ENCODE results near the gene LCOR.
"Not testable (repeated sequence)": the region's sequence is repeated elsewhere in the genome, so short reads cannot be mapped to it uniquely, and the experiment has no call there.

The LCOR gene

DNA sequence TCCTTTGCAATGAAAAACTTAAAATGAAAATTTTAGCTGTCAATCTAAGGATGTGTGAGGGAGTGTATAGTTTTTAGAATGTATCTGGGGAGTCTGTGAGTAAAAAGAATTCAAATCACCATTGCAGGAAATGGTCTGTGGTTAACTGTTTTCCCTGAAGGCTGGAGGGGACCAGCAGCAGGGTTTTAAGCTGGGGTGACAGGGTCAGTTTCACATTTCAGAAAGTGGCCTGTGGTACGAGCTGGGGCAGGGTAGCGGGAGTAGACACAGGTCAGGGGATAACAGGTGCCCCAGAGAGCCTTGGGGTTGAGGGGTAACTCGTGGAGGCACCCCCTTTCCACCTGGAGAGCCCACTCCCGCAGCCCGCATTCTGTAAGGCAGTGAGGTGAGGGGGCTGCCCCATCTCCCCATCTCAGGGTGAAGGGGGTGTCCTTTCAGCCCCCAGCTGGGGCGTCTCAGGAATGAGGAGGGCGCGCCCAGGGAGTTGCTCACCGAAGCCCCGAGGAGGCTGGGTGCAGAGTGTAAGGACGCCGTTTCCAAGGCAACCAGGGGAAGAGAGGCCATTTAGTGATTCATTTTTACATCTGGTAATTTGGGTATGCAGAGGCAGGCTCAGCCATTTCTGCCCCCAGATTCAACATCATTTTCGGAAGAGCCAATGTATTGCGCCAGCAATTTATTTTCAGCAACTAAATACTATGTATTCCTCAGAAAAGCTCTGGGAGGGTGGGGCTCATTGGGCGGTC is 184.8 kb downstream of the LCOR start:
- DNase-seq: no peak

DNA sequence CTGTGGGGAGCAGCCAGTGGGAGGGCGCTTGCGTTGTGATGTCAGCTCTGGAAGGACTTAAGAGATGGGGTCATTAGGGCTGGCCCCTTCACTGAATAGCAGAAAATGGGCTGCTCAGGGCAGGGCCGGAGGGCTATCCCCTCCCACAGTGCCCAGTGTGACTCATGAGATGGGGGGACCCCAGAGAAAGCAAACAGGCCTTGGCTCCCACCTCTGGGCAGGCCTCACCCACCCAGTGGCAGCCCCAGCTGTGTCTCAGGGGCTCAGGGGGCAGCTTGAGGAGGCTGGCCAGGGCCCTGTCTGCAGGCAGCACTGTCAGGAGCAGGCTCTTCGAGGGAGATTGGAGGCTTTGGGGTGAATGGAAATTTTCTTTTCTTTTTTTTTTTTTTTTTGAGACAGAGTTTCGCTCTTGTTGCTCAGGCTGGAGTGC is 185.4 kb downstream of the LCOR start:
- DNase-seq: no peak

DNA sequence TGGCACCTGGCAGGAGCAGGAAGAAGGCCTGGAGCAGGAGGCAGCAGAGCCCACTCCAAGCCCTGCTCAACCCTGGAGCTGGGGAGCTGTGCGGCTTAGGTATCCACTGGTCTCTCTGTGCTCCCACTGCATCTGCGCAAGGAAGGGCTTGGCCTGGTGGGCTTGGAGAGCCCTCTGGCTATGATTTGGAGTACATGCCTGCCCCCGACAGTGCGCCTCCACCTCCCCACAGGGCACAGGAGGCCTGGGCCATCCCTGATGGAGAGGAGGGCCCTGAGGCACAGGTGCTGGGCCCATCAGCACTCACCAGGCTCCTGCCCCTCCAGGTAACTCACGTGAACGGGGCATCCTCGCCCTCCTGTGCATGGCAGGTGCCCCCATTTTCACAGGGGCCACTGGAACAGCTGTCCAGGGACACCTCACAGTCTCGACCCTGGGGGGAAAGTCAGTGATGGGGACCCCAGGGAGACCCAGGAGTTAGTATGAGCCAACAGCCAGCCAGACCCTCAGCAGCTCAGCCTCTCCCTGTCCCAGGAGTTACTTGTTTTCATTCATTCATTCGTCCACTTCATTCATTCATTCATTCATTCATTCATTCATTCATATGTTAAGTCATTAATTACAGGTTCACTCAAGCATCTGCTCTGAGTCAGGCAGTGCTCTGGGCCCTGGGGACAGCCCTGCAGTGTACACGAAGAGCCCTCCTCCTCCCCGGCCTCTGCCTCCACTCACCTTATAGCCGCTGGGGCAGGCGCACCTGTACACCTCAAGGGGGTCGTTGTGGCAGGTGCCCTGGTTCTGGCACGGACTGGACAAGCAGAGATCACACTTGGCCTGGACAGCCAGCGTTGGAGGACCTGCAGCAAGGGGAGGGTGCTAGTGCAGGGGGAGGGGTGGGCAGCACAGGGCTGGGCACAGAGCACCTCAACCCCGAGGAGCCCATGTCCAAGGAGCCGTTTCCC is 186.4 kb downstream of the LCOR start:
- DNase-seq: no peak

DNA sequence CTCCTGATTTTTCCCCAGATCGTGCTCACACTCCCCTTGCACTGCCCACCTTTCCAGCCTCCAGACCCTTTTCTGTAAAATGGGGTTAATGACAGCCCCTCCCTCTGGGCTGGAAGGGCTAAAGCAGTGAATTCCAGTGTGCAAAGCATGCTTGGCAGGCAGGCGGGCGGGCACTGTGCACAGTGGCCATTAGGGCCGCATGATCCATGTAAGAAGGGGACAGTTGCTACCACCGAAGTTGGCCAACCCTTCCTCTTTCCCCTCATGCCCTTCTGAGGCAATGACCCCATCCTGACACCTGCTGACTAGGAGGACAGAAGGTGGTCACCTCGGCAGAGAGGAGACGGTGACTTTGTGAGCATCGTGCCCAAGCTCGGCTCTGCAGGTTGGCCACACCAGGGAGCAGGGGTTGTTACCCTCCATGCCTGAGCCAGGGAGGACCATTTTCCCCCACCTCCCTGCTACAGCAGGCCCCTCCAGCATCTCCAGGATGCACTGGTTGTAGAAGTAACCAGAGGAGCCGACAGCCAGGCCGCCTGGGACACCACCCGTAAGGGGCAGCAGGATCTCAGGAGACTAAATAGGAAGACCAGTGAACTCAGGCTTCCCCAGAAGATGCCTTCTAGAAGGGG is 187.2 kb downstream of the LCOR start:
- DNase-seq: no peak

DNA sequence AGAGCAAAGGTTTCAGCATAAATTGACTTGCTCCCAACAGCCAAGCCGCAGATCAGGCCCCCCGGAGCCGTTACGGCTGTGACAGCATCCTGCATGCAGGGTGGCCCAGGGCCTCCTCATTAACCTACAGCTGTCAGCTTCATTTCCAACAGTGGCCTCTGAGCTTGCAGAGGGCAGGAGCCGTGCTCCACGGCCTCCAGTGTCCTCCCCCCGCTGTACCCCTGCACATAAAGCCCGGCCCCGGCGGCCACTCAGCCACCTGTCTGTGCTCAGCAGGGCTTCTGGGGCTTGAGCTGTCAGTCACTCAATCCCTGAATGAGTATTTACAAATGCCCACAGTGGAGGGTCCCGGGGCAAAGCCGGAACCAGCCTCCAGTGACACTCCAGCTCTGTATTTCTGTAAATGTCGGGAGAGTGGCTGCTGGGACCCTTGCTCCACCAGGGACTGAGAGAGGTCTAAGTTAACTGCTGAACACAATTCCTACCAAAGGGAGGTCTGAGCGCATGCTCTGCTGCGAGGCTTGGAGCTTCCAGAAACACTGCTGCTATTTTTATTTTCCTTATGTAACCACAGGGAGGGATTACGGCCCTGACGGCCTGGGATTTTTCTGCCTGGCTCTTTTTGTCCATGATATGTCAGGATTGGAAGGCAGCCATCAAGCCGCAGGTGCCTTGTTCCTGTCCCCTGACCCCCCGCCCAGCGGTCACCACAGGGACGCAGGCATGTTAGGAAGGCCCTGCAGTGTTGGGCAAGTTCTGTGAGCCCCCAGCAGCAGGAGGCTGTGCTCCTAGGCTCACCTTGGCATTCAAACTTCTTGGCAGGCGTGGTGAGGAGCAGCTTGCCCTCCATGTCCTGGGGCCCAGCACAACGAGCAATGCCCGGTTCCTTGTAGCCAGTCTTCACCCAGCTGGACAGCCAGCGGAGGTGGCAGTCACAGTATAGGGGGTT is 188.6 kb downstream of the LCOR start:
- no peak for DNase-seq

DNA sequence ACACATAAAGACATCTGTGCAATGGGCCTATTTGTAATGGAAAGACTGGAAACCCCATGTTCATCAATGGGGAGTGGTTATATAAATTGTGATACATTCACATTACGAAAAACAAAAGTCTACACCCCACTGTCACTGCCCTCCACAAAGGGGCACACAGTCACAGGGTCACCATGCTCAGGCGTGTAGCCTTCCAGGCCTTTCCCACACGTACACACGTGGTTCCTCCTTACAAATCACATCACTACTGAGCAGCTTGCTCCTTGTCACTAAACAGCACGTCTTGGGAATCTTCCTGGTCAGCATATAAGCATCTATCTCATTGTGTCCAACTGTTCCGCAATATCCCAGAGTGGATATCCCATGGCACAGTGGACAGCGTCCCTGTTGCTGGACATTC is 190.5 kb downstream of the LCOR start:
- DNase-seq: no peak

DNA sequence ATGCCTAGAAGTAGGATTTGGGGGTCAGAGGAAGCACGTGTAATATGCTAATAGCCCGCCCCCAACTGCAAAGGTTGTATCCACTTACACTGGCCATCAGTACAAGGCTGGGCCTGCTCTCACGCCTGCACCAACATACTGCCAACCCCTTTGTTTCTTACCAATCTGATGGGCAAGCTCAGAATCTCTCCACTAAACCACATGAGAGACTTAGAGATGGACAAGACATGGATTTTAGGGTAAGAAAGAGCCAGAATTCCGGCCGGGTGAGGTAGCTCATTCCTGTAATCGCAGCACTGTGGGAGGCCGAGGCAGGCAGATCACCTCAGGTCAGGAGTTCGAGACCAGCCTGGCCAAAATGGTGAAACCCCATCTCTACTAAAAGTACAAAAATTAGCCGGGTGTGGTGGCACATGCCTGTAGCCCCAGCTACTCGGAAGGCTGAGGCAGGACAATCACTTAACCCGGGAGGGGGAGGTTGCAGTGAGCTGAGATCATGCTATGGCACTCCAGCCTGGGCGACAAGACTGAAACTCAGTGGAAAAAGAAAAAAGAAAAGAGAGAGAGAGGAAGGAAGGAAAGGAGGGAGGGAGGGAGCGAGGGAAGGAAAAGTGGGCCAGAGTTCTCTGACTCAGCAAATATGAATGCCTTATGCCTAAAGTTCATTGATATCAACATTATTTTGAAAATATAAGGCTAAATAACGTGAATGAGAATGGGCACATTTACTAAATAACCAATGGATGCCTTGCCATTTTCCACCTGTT is 191.5 kb downstream of the LCOR start:
- DNase-seq: no peak

DNA sequence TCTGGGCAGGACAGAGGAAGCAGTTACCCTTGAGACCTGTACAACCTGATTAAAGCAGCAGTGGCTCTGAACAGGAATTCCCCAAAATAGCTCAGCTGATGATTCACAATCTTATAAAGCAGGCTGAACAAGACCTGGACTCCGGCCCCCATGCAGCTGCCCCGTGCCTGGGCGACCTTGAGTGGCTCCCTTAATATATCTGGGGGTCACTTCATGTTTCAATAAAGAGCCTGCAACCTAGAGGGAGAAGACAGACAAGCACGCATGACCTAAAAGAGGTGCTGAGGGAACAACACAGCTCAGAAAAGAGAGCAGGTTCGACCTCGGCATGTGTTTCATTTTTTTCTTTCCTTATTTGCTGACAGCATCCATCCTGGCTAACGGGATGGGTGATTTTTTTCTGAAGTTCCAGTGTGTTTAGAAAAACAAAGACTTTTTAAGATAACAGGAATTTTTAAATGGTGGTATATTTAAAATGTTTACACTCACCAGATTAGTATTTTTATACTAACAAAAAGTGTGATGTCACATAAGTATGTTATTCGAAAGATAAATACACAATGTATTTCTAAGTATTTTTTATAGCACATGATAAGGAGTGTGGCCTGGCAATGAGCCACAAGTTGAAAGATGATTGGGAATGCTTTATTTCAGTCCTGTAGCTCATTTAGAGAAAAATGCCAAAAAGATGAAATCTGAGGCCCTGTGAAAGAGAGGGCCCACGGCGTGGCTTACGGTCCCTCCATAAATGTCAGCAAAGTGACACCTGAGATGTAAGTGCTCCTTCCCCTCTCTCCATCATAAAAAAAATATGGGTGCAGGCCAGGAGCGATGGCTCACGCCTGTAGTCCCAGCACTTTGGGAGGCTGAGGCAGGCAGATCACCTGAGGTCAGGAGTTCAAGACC is 192.3 kb downstream of the LCOR start:
- no peak for DNase-seq

DNA sequence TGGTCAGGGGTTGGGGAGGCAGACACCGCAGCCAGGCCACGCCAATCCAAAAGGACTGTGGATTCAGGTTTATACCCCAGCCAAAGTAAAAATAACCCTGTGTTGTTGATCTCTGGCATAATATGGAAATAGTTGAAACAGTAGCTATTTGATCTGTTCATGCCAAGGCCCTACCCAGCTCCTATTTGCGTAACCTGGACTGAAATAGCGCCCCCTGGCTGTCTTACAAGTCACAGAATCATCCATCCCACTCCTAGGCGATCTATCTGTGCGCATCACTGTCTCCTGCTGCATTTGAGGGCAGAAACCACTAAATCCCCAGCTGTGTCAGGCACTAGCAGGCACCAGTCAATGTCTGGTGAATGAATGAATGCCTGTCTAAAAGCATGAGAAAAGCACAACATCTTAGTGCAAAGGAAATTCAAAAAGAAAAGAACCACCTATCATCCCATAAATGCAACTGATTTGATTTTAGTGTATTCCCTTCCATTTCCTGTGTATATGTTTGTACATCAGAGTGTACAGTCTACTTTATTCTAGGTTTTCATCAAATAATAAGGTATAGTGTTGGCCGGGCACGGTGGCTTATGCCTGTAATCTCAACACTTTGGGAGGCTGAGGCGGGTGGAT is 193.6 kb downstream of the LCOR start:
- DNase-seq: peak; percentile 47

DNA sequence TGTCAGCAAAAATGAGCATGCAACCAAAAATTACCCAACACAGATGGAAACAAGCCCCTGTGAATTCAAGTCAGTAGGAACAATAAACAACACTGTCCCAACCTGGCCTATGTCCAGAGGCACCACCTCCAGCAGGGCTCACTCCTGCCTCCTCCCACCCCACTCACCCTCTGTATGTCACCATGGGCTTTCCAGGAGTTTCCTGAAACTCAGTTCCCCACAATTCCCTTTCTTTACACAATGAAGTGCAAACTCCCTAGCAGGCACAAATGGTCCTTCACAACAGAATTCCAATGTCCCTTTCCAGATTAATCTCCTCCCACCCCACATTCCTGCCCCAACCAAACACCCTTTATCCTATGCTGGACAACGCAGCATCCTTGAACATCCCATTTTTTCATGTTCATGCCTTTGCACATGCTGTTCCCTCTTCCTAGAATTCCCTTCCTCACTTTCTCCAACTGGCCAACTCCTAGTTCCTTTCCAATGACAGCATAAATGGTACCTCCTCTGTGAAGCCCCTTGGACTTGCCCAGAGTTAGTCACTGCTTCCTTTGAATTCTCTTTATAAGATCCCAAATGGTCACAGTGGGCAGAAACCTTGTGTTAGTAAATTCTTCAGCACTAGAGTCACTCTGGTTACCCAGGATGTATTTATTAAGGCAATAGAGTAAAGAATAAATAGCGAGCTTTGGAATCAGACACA is 196.2 kb downstream of the LCOR start:
- DNase-seq: no peak

DNA sequence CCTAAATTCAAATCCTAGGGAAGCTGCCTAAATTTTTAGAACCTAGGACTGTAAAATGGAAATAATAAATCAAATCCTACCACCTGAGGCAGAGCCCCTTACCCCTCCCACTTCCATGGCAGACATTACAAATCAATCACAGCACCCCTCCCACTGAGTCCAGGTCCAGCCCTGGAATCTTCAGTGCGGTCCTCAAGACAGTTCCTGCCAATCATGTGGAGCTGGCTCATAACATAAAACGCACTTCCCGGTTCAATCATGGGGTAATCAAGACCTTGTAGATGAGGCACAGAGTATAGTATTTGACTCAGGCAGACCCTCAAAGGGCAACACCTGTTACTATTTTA is 196.7 kb downstream of the LCOR start:
- no peak for DNase-seq

DNA sequence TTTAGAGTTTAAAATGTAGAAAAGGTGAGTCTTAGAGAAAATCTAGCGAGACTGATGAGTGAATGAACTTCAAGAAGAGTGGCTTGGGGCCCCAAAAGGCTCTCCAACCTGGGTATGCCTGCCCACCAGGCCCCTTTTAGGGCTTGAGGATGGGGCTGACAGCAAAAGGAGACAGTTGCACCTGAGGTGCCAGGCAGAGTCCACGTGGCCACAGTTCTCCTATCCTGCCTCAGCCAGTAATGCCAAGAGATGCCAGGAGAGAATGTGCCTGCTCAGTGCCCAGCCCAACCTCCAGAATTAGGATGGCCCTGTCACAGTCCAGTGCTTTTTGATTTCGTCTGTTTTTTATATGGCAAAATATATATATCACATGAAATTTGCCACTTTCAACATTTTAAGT is 197.2 kb downstream of the LCOR start:
- no peak for DNase-seq

DNA sequence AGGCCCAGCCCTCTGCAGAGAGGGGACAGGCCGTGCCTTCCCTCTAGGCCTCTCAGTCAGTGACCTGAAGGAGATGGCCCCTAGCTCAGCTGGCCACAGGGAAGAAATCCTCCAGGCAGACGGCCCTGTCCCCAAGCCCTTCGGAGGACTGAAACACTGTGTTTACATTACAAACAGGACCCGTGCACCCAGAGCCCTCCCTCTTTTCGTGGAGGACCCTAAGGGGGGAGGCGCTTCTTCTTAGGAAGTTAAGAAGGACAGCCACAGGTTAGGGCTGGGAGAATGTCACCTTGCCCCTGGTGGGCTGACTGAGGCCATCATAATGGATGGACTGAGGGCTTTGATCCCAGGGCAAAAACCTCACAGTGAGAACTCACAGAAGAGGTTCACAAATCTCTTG is 198.8 kb downstream of the LCOR start:
- DNase-seq: no peak

DNA sequence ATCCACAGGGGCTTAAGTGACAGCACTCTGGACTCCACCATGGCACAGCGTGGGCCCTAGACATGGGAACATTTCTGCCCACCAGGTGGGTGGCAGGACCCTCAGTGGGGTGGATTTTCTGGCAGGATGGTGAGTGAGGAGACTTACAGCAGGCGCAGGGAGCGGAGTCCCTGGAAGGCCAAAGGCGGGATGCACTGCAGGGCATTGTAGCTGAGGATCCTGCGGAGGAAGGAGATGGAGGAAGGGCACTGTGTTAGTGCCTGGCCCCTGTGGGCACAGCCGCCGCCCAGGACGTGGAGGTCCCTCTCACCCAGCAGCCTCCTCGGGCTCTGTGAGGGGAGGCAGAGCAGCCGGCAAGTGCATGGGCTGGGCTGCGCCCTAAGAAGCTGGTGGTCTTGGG is 199.4 kb downstream of the LCOR start:
- no peak for DNase-seq

DNA sequence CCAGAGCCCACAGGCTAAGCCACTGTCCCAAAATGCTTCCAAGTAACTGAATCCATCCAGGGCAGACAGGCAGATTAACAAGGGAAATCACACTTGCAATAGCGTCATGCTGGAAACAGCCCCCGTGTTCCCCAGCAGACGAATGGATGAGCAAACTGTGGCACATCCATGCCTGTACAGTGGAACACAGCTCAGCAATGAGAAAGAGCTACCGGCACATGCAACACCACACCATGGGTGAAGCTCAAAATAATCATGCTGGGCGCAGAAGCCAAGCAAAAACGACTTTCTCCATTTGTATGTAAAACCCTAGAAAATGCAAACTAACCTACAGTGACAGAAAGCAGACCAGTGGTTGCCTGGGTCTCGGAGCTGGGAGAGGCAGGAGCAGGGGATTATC is 200.5 kb downstream of the LCOR start:
- DNase-seq: no peak

DNA sequence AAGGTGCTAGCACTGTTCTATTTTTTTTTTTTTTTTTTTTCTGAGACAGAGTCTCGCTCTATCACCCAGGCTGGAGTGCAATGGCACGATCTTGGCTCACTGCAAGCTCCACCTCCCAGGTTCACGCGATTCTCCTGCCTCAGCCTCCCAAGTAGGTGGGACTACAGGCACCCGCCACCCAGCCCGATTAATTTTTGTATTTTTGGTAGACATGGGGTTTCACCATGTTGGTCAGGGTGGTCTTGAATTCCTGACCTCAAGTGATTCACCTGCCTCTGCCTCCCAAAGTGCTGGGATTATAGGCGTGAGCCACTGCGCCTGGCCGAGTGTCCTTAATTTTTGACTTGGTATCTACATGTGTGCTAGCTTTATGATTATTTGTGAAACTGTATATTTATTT is 201.7 kb downstream of the LCOR start:
- not testable (repeated sequence) for DNase-seq

DNA sequence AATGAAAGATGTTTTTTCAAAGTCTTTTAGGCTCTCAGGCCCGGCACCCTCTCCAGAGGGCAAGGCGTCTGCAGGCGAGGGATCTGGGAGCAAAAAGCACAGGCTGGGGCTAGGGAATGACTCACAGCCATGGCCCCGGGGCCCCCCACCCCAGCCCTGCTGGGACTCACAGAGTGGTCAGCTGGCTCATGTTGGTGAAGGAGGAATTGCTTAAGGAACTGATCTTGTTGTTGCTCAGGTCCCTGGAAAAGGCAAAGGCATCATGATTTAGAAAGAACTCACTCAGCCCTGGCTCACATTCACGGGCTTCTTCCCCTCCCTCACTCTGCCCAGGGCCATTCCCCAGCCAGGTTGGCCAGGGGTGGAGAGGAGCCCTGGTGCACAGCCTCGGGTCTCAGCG is 202.2 kb downstream of the LCOR start:
- no peak for DNase-seq

DNA sequence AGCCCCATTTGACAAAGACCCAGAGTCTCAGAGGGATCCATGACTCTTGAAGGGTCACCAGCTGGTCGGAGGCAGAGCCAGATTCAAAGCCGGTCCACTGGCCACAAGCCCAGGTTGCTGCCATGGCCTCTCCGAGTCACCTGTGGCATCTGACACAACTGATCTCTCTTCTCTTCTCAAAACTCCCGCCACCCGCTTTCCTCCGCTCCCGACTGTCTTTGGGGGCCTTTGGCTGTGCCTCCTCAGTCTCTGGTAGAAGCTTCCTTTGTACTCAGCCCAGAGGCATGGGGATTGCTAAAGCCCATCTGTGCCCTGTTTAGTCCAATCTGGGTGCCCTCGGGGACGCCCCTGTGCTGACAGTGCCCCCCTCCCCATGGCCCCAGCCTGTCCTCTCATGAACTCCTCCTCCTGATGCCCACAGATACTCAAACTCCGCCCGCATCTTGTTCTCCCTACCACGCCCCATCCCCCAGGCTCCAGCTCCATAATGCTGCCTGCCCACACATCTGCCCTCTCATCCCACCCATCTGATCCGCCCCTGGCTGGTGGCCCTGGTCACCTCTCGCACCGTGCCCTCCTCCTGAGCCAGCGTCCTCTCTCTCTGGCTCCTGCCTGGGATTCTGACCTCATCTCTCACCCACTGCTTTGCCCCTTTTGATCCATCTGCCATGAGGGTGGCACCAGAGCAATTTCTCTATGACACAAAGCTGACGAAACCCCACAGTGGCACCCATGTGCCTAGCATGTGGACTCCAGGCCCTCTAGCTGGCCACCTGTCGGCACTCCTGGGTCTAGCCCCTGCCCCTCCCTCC is 203.1 kb downstream of the LCOR start:
- no peak for DNase-seq

Measured in activated gamma-delta T cell treated with Interleukin-2 at 50 U/mL for 16 hours (primary cell).